Fibroblast of lung (primary cell): Measurements from ENCODE around the gene P3H1.

Source experiments
- EZH2 ChIP-seq: IDR thresholded peaks from 2 replicates; pipeline ENCODE4 v1.5.1; 2012; ENCODE audit warnings: low read length, control low read depth, mild to moderate bottlenecking; ENCODE audit errors: missing control alignments
- TF ChIP-seq, protein P1 (sequence below), 2 donors: IDR thresholded peaks in 1 of 2; conservative IDR thresholded peaks in 1 of 2; 1 replicate in 1 of 2; 2 replicates in 1 of 2; pipeline ENCODE4 v1.5.1; 2011 to 2012; ENCODE audit warnings: low read length in 2 of 2, control low read depth in 1 of 2, inconsistent platforms in 1 of 2, low read depth in 1 of 2, mild to moderate bottlenecking in 1 of 2

DNA sequence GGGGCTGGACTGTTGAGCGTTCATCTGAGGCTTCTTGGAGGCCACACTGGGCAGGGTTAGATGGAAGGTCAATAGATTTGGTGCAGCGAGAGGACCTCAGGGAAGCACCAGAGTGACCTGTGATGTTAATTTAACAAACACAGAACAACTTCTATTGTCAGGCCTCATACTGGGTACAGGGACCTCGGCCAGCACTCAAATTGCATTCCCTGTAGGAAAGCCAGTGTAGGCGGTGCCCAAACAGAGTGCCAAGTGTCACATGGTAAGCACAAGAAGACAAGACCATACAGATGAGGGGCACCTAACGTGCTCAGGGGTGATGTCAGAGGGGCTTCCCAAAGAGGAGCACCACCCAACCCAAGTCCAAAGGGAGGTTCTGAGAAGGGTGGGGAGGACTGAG lies 19.3 kb upstream of the P3H1 start:
- TF ChIP-seq, protein P1, sequence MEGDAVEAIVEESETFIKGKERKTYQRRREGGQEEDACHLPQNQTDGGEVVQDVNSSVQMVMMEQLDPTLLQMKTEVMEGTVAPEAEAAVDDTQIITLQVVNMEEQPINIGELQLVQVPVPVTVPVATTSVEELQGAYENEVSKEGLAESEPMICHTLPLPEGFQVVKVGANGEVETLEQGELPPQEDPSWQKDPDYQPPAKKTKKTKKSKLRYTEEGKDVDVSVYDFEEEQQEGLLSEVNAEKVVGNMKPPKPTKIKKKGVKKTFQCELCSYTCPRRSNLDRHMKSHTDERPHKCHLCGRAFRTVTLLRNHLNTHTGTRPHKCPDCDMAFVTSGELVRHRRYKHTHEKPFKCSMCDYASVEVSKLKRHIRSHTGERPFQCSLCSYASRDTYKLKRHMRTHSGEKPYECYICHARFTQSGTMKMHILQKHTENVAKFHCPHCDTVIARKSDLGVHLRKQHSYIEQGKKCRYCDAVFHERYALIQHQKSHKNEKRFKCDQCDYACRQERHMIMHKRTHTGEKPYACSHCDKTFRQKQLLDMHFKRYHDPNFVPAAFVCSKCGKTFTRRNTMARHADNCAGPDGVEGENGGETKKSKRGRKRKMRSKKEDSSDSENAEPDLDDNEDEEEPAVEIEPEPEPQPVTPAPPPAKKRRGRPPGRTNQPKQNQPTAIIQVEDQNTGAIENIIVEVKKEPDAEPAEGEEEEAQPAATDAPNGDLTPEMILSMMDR (conservative IDR thresholded peaks at IDR 0.05 in 1 of 2, IDR thresholded peaks at IDR 0.05 in 1 of 2; ENCODE audit: low read depth in 1 of 2, low read length in 2 of 2), result no peak
- no peak for TF ChIP-seq EZH2
